ENCODE measurements around the gene MOB3B.

- TF ChIP-seq CTCF (conservative IDR thresholded peaks at IDR 0.05 in 1 of 2, IDR thresholded peaks at IDR 0.05 in 1 of 2; ENCODE audit: low read depth in 1 of 2, low read length in 2 of 2) (no peak), EZH2 (IDR thresholded peaks at IDR 0.05; ENCODE audit: low read length, missing control alignments) (no peak)
Measured at GRCh38 chr9:27497883-27498417, 31.7 kb downstream of the MOB3B start.
